GM19438 (cell line): ENCODE measurements around the gene GRM7.

Source experiments
- ATAC-seq: cut with Tn5 transposase; IDR thresholded peaks from one replicate; pipeline ENCODE4 v1.9.1; 2021; ENCODE audit warnings: low read depth; ENCODE audit not compliant: unreplicated experiment

The GRM7 gene

DNA sequence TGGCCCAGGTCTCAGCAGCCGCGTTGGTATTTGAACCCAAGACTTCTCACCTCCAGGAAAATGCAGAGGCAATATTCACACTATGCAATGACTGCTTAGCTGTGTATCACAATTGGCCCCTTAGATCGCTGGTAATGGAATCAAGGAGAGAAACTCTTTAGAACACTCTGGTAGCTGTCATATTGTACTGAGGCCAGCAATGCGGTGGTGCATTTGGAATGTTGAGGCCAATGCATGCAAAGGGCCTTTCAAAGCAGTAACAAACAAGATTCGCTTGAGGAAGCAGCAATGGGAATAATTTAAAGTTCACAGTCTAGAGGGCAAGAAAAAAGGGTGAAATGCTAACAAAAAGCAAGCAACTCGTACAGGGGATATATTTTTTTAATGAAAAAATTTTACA lies 764.1 kb downstream of the GRM7 start:
- no peak for ATAC-seq

- ATAC-seq = no peak
Measured at GRCh38 chr3:7630351-7630911, 769.5 kb downstream of the GRM7 start.

DNA sequence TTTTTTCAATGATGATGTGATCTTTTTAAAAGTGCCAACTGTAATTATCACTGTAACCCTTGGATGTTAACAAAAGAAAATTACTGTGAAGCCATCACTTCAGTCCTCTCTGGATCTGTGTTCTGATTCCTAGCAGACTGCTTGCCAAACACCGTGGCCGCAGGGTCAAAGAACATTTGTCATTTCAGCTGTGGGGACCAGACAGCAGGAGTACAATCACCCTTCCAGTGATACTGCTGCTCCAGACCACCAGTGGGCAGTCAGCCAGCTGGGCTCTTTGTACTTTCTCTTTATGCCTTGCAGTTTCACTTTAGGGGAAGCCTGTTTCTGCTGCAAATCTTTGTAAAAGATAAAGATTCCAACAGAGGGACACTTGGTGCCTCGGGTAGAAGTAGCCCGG lies 770.0 kb downstream of the GRM7 start:
- ATAC-seq = no peak

- no peak for ATAC-seq
Measured at GRCh38 chr3:7632305-7632704, 771.4 kb downstream of the GRM7 start.

GRCh38 chr3:7637694-7638093 lies 776.8 kb downstream of the GRM7 start:
- ATAC-seq = no peak

GRCh38 chr3:7638103-7638502 lies 777.2 kb downstream of the GRM7 start:
- ATAC-seq = no peak

DNA sequence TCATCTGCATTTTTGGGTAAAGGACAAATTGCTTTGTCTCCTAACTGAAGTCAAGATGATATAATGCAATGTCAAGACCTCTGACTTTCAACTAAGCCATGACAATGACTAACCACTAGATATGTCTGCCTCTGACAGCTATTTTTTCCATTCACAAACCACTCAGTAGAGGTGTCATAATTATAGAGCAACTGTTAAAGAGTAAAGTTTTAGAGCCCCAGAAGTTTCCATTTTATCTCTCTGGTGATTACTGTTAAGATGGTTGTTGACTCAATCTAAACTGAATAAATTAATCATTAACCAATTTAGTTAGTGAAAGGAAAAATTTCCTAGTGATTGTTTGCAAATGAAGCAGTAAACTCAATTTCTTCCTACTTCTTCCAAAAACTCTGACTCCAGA lies 779.9 kb downstream of the GRM7 start:
- ATAC-seq = no peak

DNA sequence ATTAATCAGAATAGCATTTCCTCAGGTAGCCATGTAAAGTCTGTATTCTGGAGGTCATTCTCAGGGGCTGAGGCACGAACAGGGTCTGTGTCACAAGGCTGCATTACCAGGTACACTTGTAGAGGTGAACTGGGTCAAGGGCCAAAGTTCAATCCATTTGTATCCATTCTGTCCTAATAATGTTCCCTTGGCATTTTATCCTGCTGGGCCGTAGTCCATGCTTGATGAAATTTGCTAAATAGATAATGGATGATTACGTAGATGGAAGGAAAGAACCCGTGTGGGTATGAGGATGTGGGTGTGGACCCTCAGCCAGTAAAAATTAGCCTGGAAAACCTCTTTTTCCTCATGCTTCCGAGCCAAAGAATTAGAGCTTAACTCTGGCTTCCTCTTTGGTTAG lies 785.9 kb downstream of the GRM7 start:
- no peak for ATAC-seq

DNA sequence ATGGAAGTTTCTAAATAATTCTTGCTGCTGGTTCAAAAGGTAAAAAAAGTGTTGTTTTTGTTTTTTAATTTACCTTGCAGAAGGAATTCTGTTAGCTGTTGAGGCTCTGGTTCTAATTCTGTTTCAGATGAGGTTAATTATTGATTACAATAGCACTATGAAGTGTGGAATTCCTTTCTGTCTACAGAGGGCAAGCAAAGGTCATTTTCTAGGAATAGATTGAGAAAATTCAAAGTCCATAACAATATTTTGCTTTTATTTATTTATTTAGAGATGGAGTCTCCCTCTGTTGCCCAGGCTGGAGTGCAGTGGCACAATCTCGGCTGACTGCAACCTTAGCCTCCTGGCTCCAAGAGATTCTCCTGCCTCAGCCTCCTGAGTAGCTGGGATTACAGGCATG lies 789.6 kb downstream of the GRM7 start:
- ATAC-seq = no peak

DNA sequence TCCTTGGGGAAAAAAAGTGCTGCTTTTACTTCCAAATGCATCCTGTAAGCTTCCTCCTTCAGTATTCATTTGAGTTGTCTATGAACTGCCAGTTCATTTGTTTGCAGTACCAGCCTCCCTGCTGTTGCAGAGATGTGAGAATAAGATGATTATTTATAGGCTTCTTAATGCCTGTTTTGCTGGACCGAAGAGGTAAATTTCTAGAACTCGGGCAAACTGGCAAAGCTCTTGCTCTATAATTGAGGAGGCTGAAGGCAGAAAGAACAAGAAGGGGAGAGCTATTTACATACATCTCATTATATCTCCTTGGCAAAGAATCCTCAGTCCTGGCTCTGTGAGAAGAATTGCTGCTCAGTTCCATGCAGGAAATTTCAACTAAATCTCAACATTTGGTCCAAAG lies 790.4 kb downstream of the GRM7 start:
- no peak for ATAC-seq

- no peak for ATAC-seq
Measured at GRCh38 chr3:7657214-7658112, 796.5 kb downstream of the GRM7 start.

- ATAC-seq = no peak
Measured at GRCh38 chr3:7658294-7658693, 797.4 kb downstream of the GRM7 start.

DNA sequence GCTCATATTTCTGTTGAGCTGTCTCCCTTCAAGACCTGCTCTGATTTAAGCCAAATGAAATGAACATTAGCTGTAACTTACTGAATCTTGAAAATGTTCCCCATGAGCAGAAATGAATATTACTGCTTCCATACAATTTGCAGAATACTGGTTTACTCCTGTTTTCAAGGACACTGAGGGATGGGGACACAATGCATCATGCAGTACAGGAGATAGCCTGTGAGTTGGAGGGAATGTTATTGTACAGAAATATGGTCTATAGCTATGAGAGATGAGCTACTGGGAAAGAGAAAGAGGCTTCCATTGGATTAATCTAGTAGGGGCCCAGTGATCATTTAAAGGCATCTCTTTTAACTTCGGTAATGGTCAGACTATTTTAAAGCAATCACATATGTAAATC lies 798.2 kb downstream of the GRM7 start:
- no peak for ATAC-seq

GRCh38 chr3:7663771-7664170 lies 802.9 kb downstream of the GRM7 start:
- no peak for ATAC-seq

DNA sequence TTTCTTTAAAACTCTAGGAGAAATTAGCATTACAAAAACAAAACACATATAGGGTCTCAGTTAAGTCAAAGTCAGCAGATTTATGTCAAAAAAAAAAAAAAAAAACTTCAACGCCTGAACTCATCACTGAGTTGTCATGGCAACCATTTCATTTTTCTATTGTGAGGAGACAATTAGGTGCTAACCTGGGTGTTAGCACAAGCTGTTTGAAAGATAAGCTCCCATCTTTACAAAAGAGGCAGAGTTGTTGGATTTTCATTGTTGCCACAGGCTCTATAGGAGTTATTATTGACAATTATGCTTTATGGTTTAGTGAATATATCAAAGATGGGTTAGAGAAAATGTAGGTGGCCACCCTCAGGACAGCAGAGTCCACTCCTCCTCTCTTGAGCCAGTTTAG lies 806.9 kb downstream of the GRM7 start:
- ATAC-seq = no peak

DNA sequence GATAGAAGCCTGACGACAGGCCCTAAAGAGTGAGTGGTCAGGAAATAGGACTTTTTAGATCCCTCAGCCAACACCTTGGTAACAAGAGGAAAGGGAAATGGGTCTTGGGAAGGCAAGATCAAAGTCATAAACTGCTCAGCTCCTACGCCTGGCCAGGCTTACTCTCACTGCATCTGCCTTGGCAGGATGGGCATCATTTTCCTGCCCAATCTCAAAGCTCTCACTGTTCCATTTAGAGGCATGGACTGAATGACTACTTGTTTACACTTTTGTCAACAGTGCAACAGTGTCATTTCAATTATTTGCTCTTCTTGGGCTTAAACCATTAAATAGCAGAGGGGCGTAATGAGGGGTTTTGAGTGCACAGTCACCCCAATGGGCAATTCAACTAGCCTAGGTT lies 808.7 kb downstream of the GRM7 start:
- ATAC-seq = no peak

DNA sequence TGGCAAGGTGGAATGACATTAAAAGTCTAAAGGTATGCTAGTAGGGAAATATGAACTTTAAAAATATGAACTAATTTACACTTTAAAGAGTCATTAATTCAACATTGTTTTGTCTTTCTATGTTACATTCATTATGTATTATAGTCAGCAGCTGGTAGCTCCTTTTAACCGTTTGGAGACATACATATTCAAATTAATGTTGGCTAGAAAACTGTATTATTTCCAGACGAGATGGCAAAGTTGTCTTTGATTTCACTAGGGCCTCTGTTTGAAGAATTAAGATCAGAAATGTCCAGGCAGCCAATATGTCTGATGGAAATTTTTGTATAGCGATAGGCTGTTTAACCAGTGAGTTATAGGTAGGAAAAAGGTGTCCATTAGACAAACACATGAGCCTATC lies 817.6 kb downstream of the GRM7 start:
- ATAC-seq = no peak

- no peak for ATAC-seq
Measured at GRCh38 chr3:7682822-7683229, 821.9 kb downstream of the GRM7 start.

GRCh38 chr3:7683426-7683825 lies 822.5 kb downstream of the GRM7 start:
- ATAC-seq = no peak

GRCh38 chr3:7684182-7684715 lies 823.3 kb downstream of the GRM7 start:
- ATAC-seq = no peak

DNA sequence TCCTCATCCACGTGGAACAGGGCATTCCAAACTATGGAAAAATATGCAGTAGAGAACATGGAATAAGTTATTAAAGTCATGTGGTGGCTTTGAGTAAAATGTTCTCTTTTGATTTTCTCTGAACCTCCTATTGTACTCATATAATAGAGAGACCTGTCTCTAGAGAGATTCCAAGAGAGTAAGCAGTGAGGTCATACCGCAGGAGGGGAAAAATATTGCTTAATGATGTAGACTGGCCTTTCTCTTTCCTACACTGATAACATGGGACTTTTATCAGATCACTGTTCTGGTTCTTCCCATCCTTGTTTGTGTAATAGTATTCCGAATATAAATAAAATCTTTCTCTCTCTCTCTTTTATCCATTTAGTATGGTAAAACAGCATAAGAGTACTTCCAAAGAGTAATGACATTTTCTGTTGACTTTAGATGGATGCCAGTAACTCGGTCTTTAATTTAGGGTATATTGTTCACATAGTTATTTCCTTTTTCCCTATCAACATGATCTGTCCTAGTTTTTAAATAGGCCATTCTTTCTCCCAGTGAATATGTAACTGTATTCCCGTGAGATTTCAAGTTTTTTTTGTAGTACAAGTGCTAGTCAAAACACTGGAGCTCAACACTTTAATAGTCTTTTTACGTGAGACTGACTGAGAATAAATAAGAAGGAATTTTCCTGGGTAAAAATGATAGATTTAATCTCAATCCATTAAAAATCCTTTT lies 826.7 kb downstream of the GRM7 start:
- ATAC-seq = no peak
